IPS-NIHi11 (cell line): ENCODE results near the gene POLR2E.
A peak's percentile ranks its signal among the peaks of the same experiment; 100 is the strongest.
"Not testable (repeated sequence)": the region's sequence is repeated elsewhere in the genome, so short reads cannot be mapped to it uniquely, and the experiment has no call there.

Source experiments
- DNase-seq: peaks from one replicate; pipeline ENCODE4 v3.0.0; 2012; ENCODE audit warnings: mixed read lengths, low spot score

POLR2E gene

DNA sequence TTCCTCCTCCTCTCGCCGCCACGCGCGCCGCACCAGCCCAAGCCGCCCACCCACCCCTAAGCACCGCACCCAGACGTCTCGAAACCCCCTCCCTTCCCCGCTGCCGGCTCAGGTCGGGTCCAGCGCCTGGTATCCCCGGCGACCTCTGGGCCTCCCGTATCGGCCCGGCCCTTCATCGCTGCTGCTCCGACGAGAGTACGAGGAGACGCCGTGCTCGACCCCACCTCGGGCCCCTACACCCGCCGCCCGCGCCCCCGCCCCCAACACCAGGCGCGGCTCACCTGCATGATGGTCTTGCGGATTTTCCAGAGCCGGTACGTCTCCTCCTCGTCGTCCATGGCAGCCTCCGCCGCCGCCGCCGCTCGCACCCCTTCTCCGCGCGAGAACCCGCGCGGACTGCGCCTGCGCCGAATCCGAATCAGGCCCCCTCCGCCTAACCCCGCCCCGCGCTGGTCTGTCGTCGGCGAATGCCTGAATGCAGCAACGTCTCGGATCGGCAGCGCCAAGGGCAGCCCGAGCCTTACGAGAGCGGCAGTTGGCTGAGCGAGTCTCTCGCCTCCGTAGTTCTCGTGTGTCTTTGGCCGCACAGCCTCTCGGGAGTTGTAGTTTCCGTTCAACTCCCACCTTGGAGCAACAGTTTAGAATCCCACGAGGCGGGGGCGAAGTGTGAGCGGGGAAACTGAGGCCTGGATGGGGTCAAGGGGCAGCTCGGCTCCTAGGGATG, at the start of gene POLR2E:
POLR2E (minus strand) TSS at position 398 of the 724 bp plus-strand sequence; CDS start at position 338, 60 bp downstream.
- peak; percentile 98 for DNase-seq

DNA sequence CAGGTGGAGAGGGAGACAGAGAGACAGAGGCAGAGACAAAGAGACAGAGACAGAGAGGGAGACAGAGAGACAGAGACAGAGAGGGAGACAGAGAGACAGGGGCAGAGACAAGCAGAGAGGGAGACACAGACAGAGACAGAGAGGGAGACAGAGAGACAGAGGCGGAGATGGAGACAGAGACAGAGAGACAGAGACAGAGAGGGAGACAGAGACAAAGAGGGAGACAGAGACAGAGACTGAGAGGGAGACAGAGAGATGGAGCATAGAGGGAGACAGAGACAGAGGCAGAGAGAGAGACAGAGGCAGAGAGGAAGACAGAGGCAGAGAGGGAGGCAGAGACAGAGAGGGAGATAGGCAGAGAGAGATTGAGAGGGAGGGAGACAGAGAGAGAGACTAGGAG, 49.6 kb upstream of the POLR2E start:
- DNase-seq: no peak

- DNase-seq: no peak
Observed at GRCh38 chr19:1143828-1144399, 48.7 kb upstream of the POLR2E start.

GRCh38 chr19:1141944-1142343, 46.8 kb upstream of the POLR2E start:
- no peak for DNase-seq

DNA sequence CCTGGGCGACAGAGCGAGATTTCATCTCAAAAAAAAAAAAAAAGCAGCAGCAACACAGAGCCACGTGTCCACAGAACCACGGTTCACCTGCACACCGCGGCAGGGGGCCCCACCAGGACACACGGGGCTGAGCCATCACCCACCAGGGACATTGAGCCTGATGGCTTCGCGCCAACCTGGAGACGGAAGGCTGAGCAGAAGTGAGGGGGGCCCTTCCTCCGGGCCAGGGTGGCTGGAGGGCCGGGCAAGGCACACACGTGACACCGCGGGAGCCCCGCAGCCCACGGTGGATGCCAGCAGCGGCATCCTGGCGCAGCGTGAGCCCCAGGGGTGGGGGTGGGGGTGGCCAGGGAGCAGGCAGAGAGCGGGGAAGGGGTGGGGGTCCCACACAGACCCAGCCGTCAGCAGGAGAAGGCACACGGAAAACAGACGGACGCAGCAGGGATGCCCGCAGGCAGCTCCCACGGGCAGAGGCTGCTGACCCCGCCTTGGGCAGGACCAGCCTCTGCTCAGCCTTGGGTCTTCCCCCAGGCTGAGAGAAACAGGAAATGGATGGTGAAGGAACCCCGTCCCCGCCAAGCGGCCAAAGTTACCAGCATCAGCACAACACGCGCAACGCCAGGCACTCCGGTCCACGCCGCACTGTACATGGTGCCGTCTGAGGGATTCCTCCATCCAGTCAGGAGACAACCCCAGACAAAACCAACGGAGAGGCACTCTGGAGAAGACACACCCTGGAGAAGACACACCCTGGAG, 45.3 kb upstream of the POLR2E start:
- DNase-seq: no peak

GRCh38 chr19:1139126-1139525, 44.0 kb upstream of the POLR2E start:
- DNase-seq: no peak

- DNase-seq: no peak
Observed at GRCh38 chr19:1138121-1138520, 42.9 kb upstream of the POLR2E start.

GRCh38 chr19:1136621-1137317, 41.6 kb upstream of the POLR2E start:
- DNase-seq: no peak

- no peak for DNase-seq
Observed at GRCh38 chr19:1136201-1136600, 41.0 kb upstream of the POLR2E start.

DNA sequence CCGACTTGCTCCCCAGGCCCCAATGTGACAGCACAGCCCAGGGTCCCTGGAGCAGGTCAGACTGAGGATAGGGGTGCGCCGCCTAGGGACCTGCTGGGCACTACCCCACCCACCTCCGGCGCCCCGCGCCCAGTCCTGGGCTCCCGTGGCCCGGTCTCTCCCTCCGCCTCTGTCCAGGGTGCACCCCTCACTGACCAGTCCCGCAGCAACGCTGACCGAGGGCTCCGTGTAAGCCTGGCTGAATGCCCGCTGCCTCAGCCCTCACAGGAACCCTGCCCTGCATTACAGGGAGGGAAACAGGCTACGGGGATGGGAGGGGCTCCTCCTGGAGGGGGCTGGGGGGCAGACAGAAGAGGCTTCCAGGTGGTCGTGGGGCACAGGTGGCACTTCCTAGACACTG, 40.3 kb upstream of the POLR2E start:
- no peak for DNase-seq

- DNase-seq: no peak
Observed at GRCh38 chr19:1134431-1134830, 39.3 kb upstream of the POLR2E start.

- peak; percentile 88 for DNase-seq
Observed at GRCh38 chr19:1133471-1133929, 38.3 kb upstream of the POLR2E start.

- no peak for DNase-seq
Observed at GRCh38 chr19:1132552-1133383, 37.6 kb upstream of the POLR2E start.

GRCh38 chr19:1131718-1132551, 36.8 kb upstream of the POLR2E start:
- peak; percentile 81 for DNase-seq

GRCh38 chr19:1130771-1131717, 35.9 kb upstream of the POLR2E start:
- no peak for DNase-seq

- no peak for DNase-seq
Observed at GRCh38 chr19:1129535-1129934, 34.4 kb upstream of the POLR2E start.

DNA sequence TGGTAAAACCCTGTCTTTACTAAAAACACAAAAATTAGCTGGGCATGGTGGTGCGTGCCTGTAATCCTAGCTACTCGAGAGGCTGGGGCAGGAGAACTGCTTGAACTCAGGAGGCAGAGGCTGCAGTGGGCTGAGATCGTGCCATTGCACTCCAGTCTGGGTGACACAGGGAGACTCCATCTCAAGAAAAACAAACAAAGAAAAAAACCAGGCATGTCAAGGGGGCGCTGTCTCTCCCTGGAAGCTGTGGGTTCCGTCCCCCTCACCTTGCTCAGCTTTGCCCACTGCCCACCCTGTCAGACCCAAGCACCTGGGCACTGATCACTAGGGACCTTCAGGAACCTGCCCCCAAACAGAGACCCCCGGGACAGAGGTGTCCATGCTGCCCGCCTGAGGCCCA, 33.9 kb upstream of the POLR2E start:
- not testable (repeated sequence) for DNase-seq

GRCh38 chr19:1128106-1128505, 32.9 kb upstream of the POLR2E start:
- no peak for DNase-seq

- no peak for DNase-seq
Observed at GRCh38 chr19:1126984-1127760, 32.0 kb upstream of the POLR2E start.
